HEK293 (cell line): ENCODE measurements around the gene TNRC6A.

Experiments used
- CTCF ChIA-PET: fragments of 350-600 bp; formaldehyde crosslinking; extraction: SDS; loops from one replicate; lab custom pipeline; 2021; ENCODE audit warnings: antibody characterized with exemption; lab: Yijun Ruan, JAX
- POLR2A ChIA-PET: fragments of 300-600 bp; formaldehyde crosslinking; extraction: SDS; loops from one replicate; lab custom pipeline; 2020; ENCODE audit warnings: antibody characterized with exemption, inconsistent platforms; lab: Yijun Ruan, JAX
- H3K27ac ChIP-seq: fragments of 200-500 bp; sonication (Bioruptor generic); 2 replicates; pipeline ENCODE4 v1.5.1; 2014; ENCODE audit warnings: low read depth, low read length, control low read depth, inconsistent platforms; ENCODE audit errors: extremely low read depth
- H3K36me3 ChIP-seq, 2 experiments: fragments of 200-500 bp in 1 of 2; sonication (Bioruptor generic) in 1 of 2; 1 replicate in 1 of 2; 2 replicates in 1 of 2; pipeline ENCODE4 v1.5.1; 2014 to 2017; ENCODE audit warnings: inconsistent platforms in 2 of 2, low read length in 2 of 2; ENCODE audit not compliant: control insufficient read depth in 2 of 2, insufficient read depth in 1 of 2
- H3K4me1 ChIP-seq: fragments of 200-500 bp; sonication (Bioruptor generic); 2 replicates; pipeline ENCODE4 v1.5.1; 2014; ENCODE audit warnings: mild to moderate bottlenecking, low read length, inconsistent platforms; ENCODE audit not compliant: control insufficient read depth, insufficient read depth
- H3K4me3 ChIP-seq: 2 replicates; pipeline ENCODE4 v1.5.1; 2011; ENCODE audit warnings: low read depth, mild to moderate bottlenecking, control low read depth, low read length, moderate library complexity
- H3K9me3 ChIP-seq: fragments of 200-500 bp; sonication (Bioruptor generic); 2 replicates; pipeline ENCODE4 v1.5.1; 2014; ENCODE audit warnings: low read depth, low read length, inconsistent platforms; ENCODE audit not compliant: control insufficient read depth, insufficient read depth
- EGR2 ChIP-seq: fragments of 450-650 bp; formaldehyde crosslinking; IDR thresholded peaks from 2 replicates; pipeline ENCODE4 v1.5.1; 2016; ENCODE audit warnings: low read depth, missing biosample characterization, missing genetic modification characterization
- GLI2 ChIP-seq: fragments of 450-650 bp; formaldehyde crosslinking; IDR thresholded peaks from 2 replicates; pipeline ENCODE4; 2017; ENCODE audit warnings: missing biosample characterization, missing genetic modification characterization, low read depth, borderline replicate concordance
- GLIS2 ChIP-seq: fragments of 450-650 bp; formaldehyde crosslinking; IDR thresholded peaks from 2 replicates; pipeline ENCODE4 v1.5.1; 2016; ENCODE audit warnings: missing biosample characterization, missing genetic modification characterization
- KLF1 ChIP-seq: fragments of 450-650 bp; formaldehyde crosslinking; IDR thresholded peaks from 2 replicates; pipeline ENCODE4 v1.5.1; 2016; ENCODE audit warnings: missing biosample characterization, missing genetic modification characterization
- WT1 ChIP-seq: fragments of 450-650 bp; formaldehyde crosslinking; IDR thresholded peaks from 2 replicates; pipeline ENCODE4 v1.5.1; 2016; ENCODE audit warnings: missing biosample characterization, missing genetic modification characterization
- ZBTB26 ChIP-seq: fragments of 450-650 bp; formaldehyde crosslinking; optimal IDR thresholded peaks from 2 replicates; pipeline ENCODE3; 2016; ENCODE audit warnings: missing biosample characterization, mild to moderate bottlenecking, missing genetic modification characterization
- ZBTB48 ChIP-seq: fragments of 450-650 bp; formaldehyde crosslinking; IDR thresholded peaks from 2 replicates; pipeline ENCODE4 v1.5.1; 2016; ENCODE audit warnings: missing biosample characterization, missing genetic modification characterization
- ZNF2 ChIP-seq: fragments of 450-650 bp; formaldehyde crosslinking; IDR thresholded peaks from 2 replicates; pipeline ENCODE4 v1.5.1; 2016; ENCODE audit warnings: missing biosample characterization, missing genetic modification characterization
- ZNF362 ChIP-seq: fragments of 450-650 bp; formaldehyde crosslinking; IDR thresholded peaks from 2 replicates; pipeline ENCODE4 v1.5.1; 2016; ENCODE audit warnings: missing biosample characterization, missing genetic modification characterization
- ZNF404 ChIP-seq: fragments of 450-650 bp; formaldehyde crosslinking; IDR thresholded peaks from 2 replicates; pipeline ENCODE4 v1.5.1; 2017; ENCODE audit warnings: missing biosample characterization, missing genetic modification characterization
- ZNF426 ChIP-seq: fragments of 450-650 bp; formaldehyde crosslinking; IDR thresholded peaks from 2 replicates; pipeline ENCODE4 v1.5.1; 2017; ENCODE audit warnings: missing biosample characterization, missing genetic modification characterization, mild to moderate bottlenecking, inconsistent platforms, moderate library complexity
- ZNF600 ChIP-seq: fragments of 450-650 bp; formaldehyde crosslinking; IDR thresholded peaks from 2 replicates; pipeline ENCODE4 v1.5.1; 2016; ENCODE audit warnings: missing biosample characterization, missing genetic modification characterization
- ZNF621 ChIP-seq: fragments of 450-650 bp; formaldehyde crosslinking; IDR thresholded peaks from 2 replicates; pipeline ENCODE4 v1.5.1; 2017; ENCODE audit warnings: missing biosample characterization, missing genetic modification characterization
- ZNF704 ChIP-seq: fragments of 450-650 bp; formaldehyde crosslinking; IDR thresholded peaks from 2 replicates; pipeline ENCODE4 v1.5.1; 2016; ENCODE audit warnings: missing biosample characterization, missing genetic modification characterization

TNRC6A gene

GRCh38 chr16:24759006-24759405 is 29.6 kb downstream of the TNRC6A start:
- TF ChIP-seq ZNF426 (tag by site-specific recombination) (no peak), ZNF600 (peak; percentile 72)
- Histone ChIP-seq H3K27ac (no peak overlapping the region), H3K9me3 (no peaks in the 10 kb centered on the region), H3K36me3 (peaks cover 3 to 38% of the 10 kb centered on the region in 2 experiments; a peak in 2 of 3 replicates), H3K4me1 (no peaks in the 10 kb centered on the region), H3K4me3 (no peak overlapping the region)
- POLR2A ChIA-PET = interaction anchor here (1.7 kb wide), 1 partner anchor 28 kb away, joined by 4 read pairs; no protein-coding TSS in a partner anchor
- CTCF ChIA-PET = no interaction called here

GRCh38 chr16:24761526-24761925 is 32.1 kb downstream of the TNRC6A start:
- TF ChIP-seq ZNF362 (tag by site-specific recombination) (0 out of 2 replicates have a peak, but pooled peaks have one; percentile 33), GLI2 (tag by site-specific recombination) (no peak)
- H3K36me3 ChIP-seq = peaks cover 12 to 46% of the 10 kb centered on the region in 2 experiments; a peak in 2 of 3 replicates
- H3K4me3 ChIP-seq = no peak overlapping the region
- no peak overlapping the region for H3K27ac ChIP-seq
- POLR2A ChIA-PET = no interaction called here
- H3K9me3 ChIP-seq = no peaks in the 10 kb centered on the region
- no peaks in the 10 kb centered on the region for H3K4me1 ChIP-seq
- CTCF ChIA-PET = no interaction called here

- CTCF ChIA-PET = no interaction called here
- H3K36me3 ChIP-seq = peaks cover 14 to 33% of the 10 kb centered on the region in 2 experiments; a peak in 2 of 3 replicates
- no peak for TF ChIP-seq WT1 (tag by site-specific recombination)
- no peak for TF ChIP-seq ZNF404 (tag by site-specific recombination)
- TF ChIP-seq ZNF621 (tag by site-specific recombination) = no peak
- no peak for TF ChIP-seq KLF1 (tag by site-specific recombination)
- TF ChIP-seq EGR2 (tag by site-specific recombination) = no peak
- no peak for TF ChIP-seq ZBTB48 (tag by site-specific recombination)
- no peak for TF ChIP-seq ZNF704
- TF ChIP-seq ZBTB26 (tag by site-specific recombination) = no peak
- H3K9me3 ChIP-seq = no peaks in the 10 kb centered on the region
- H3K4me1 ChIP-seq = no peaks in the 10 kb centered on the region
- H3K4me3 ChIP-seq = no peak overlapping the region
- POLR2A ChIA-PET = no interaction called here
- no peak overlapping the region for H3K27ac ChIP-seq
Observed at GRCh38 chr16:24764916-24765315, 35.5 kb downstream of the TNRC6A start.

- no peaks in the 10 kb centered on the region for H3K4me1 ChIP-seq
- CTCF ChIA-PET = no interaction called here
- no peak for TF ChIP-seq ZNF2 (tag by site-specific recombination)
- TF ChIP-seq GLIS2 (tag by site-specific recombination) = no peak
- TF ChIP-seq, all 188 proteins: peak for 0
- POLR2A ChIA-PET = no interaction called here
- no peaks in the 10 kb centered on the region for H3K9me3 ChIP-seq
- H3K27ac ChIP-seq = no peak overlapping the region
- H3K36me3 ChIP-seq = peaks cover 14 to 27% of the 10 kb centered on the region in 2 experiments; a peak in 2 of 3 replicates
- no peak overlapping the region for H3K4me3 ChIP-seq
Observed at GRCh38 chr16:24766057-24766456, 36.6 kb downstream of the TNRC6A start.
